Heart left ventricle (tissue), 13 donors: Measurements from ENCODE around the gene GLT8D1.

Experiments used
- CTCF ChIP-seq, 12 donors: fragments of 200-600 bp; sonication (generic) in 4 of 12; IDR thresholded peaks; one replicate each; pipeline versions ENCODE4 v1.5.0 to v1.8.0; 2018 to 2022; ENCODE audit warnings: antibody characterized with exemption in 12 of 12, mild to moderate bottlenecking in 5 of 12
- POLR2A ChIP-seq, 2 donors: fragments of 450-650 bp; IDR thresholded peaks; one replicate each; pipeline ENCODE4 v1.6.1; 2017; ENCODE audit warnings: antibody characterized with exemption in 2 of 2, mild to moderate bottlenecking in 2 of 2, moderate library complexity in 2 of 2
- donor health status: ischemic (EF 13 %, LVEDD 7.1; RV severe dilation, severe dysfunction).
- donor health status: DM: no; HTN: yes; CAD: no.
- donor health status: DM: no; HTN: no; CAD: no.
- donor health status: ischemic (EF 25% LVEDD 6.9; RV normal size, moderate dysfunction).
- donor health status: ischemic (EF 25% LVEDD 5.7; RV mildly dilated, moderate dysfunction).
- donor health status: ischemic (EF 35%, LVEDD 5.7; RV mildly dilated, moderate dysfunction).
- donor health status: nonischemic (EF 11% LVEDD 7.7; RV severe dilation, severe dysfunction).
- donor health status: DM: yes; HTN: yes; CAD: no.
- donor health status: PGD.
- donor health status: ischemic (EF 29% LVEDD 5.4; RV normal size, mild dysfunction).
- donor health status: nonischemic (EF 23%, LVEDD 6.1; RV moderate dilation, normal function).

GRCh38 chr3:52719618-52720017 is 14.0 kb upstream of the GLT8D1 start:
- no peak for TF ChIP-seq CTCF (IDR thresholded peaks at IDR 0.05)
- no peak for TF ChIP-seq POLR2A (IDR thresholded peaks at IDR 0.05)
